HEK293 (cell line): Measurements from ENCODE around the gene REG3G.

Source experiments
- CTCF ChIA-PET: fragments of 350-600 bp; formaldehyde crosslinking; extraction: SDS; loops from one replicate; lab custom pipeline; 2021; ENCODE audit warnings: antibody characterized with exemption; lab: Yijun Ruan, JAX
- POLR2A ChIA-PET: fragments of 300-600 bp; formaldehyde crosslinking; extraction: SDS; loops from one replicate; lab custom pipeline; 2020; ENCODE audit warnings: antibody characterized with exemption, inconsistent platforms; lab: Yijun Ruan, JAX
- H3K27ac ChIP-seq: fragments of 200-500 bp; sonication (Bioruptor generic); 2 replicates; pipeline ENCODE4 v1.5.1; 2014; ENCODE audit warnings: low read depth, low read length, control low read depth, inconsistent platforms; ENCODE audit errors: extremely low read depth
- H3K36me3 ChIP-seq, 2 experiments: fragments of 200-500 bp in 1 of 2; sonication (Bioruptor generic) in 1 of 2; 1 replicate in 1 of 2; 2 replicates in 1 of 2; pipeline ENCODE4 v1.5.1; 2014 to 2017; ENCODE audit warnings: inconsistent platforms in 2 of 2, low read length in 2 of 2; ENCODE audit not compliant: control insufficient read depth in 2 of 2, insufficient read depth in 1 of 2
- H3K4me1 ChIP-seq: fragments of 200-500 bp; sonication (Bioruptor generic); 2 replicates; pipeline ENCODE4 v1.5.1; 2014; ENCODE audit warnings: mild to moderate bottlenecking, low read length, inconsistent platforms; ENCODE audit not compliant: control insufficient read depth, insufficient read depth
- H3K4me3 ChIP-seq: 2 replicates; pipeline ENCODE4 v1.5.1; 2011; ENCODE audit warnings: low read depth, mild to moderate bottlenecking, control low read depth, low read length, moderate library complexity
- H3K9me3 ChIP-seq: fragments of 200-500 bp; sonication (Bioruptor generic); 2 replicates; pipeline ENCODE4 v1.5.1; 2014; ENCODE audit warnings: low read depth, low read length, inconsistent platforms; ENCODE audit not compliant: control insufficient read depth, insufficient read depth
- BCL11A ChIP-seq: fragments of 450-650 bp; formaldehyde crosslinking; IDR thresholded peaks from 2 replicates; pipeline ENCODE4 v1.5.1; 2016; ENCODE audit warnings: low read depth, missing biosample characterization, missing genetic modification characterization
- OSR2 ChIP-seq: fragments of 450-650 bp; formaldehyde crosslinking; IDR thresholded peaks from 2 replicates; pipeline ENCODE4 v1.5.1; 2016; ENCODE audit warnings: missing biosample characterization, missing genetic modification characterization
- PBX3 ChIP-seq: sonication (generic); formaldehyde crosslinking; IDR thresholded peaks from 2 replicates; pipeline ENCODE4 v1.8.1; 2022; ENCODE audit warnings: mild to moderate bottlenecking, moderate library complexity, missing genetic modification reagents
- PRDM4 ChIP-seq: fragments of 450-650 bp; formaldehyde crosslinking; IDR thresholded peaks from 2 replicates; pipeline ENCODE4 v1.5.1; 2017; ENCODE audit warnings: missing biosample characterization, missing genetic modification characterization
- SCRT1 ChIP-seq: fragments of 450-650 bp; formaldehyde crosslinking; IDR thresholded peaks from 2 replicates; pipeline ENCODE4 v1.5.1; 2016; ENCODE audit warnings: missing biosample characterization, missing genetic modification characterization, borderline replicate concordance
- TSHZ1 ChIP-seq: fragments of 450-650 bp; formaldehyde crosslinking; IDR thresholded peaks from 2 replicates; pipeline ENCODE4 v1.5.1; 2016; ENCODE audit warnings: missing biosample characterization, missing genetic modification characterization, borderline replicate concordance
- YY2 ChIP-seq: fragments of 450-650 bp; formaldehyde crosslinking; IDR thresholded peaks from 2 replicates; pipeline ENCODE4 v1.5.1; 2016; ENCODE audit warnings: missing biosample characterization, missing genetic modification characterization
- ZBTB21 ChIP-seq: fragments of 450-650 bp; formaldehyde crosslinking; IDR thresholded peaks from 2 replicates; pipeline ENCODE4 v1.5.1; 2017; ENCODE audit warnings: missing biosample characterization, missing genetic modification characterization
- ZBTB6 ChIP-seq: fragments of 450-650 bp; formaldehyde crosslinking; IDR thresholded peaks from 2 replicates; pipeline ENCODE4 v1.5.1; 2017; ENCODE audit warnings: missing biosample characterization, missing genetic modification characterization
- ZBTB7A ChIP-seq: fragments of 450-650 bp; formaldehyde crosslinking; IDR thresholded peaks from 2 replicates; pipeline ENCODE4 v1.5.1; 2016; ENCODE audit warnings: low read depth, missing biosample characterization, missing genetic modification characterization
- ZFHX2 ChIP-seq: fragments of 450-650 bp; formaldehyde crosslinking; conservative IDR thresholded peaks from 2 replicates; pipeline ENCODE4 v1.5.1; 2016; ENCODE audit warnings: missing biosample characterization, missing genetic modification characterization
- ZFP41 ChIP-seq: fragments of 450-650 bp; formaldehyde crosslinking; IDR thresholded peaks from 2 replicates; pipeline ENCODE4 v1.5.1; 2016; ENCODE audit warnings: missing biosample characterization, missing genetic modification characterization, borderline replicate concordance
- ZNF121 ChIP-seq: fragments of 450-650 bp; formaldehyde crosslinking; IDR thresholded peaks from 2 replicates; pipeline ENCODE4 v1.5.1; 2016; ENCODE audit warnings: missing biosample characterization, missing genetic modification characterization
- ZNF133 ChIP-seq: fragments of 450-650 bp; formaldehyde crosslinking; IDR thresholded peaks from 2 replicates; pipeline ENCODE4 v1.5.1; 2016; ENCODE audit warnings: missing biosample characterization, missing genetic modification characterization
- ZNF221 ChIP-seq: fragments of 450-650 bp; formaldehyde crosslinking; IDR thresholded peaks from 2 replicates; pipeline ENCODE4 v1.5.1; 2017; ENCODE audit warnings: missing biosample characterization, missing genetic modification characterization, borderline replicate concordance
- ZNF426 ChIP-seq: fragments of 450-650 bp; formaldehyde crosslinking; IDR thresholded peaks from 2 replicates; pipeline ENCODE4 v1.5.1; 2017; ENCODE audit warnings: missing biosample characterization, missing genetic modification characterization, mild to moderate bottlenecking, inconsistent platforms, moderate library complexity
- ZNF777 ChIP-seq: fragments of 450-650 bp; formaldehyde crosslinking; IDR thresholded peaks from 2 replicates; pipeline ENCODE4 v1.5.1; 2017; ENCODE audit warnings: missing biosample characterization, missing genetic modification characterization, borderline replicate concordance
- ZSCAN30 ChIP-seq: fragments of 450-650 bp; IDR thresholded peaks from 2 replicates; pipeline ENCODE4 v1.5.1; 2018; ENCODE audit warnings: missing biosample characterization, mild to moderate bottlenecking, missing genetic modification characterization, moderate library complexity
- TF ChIP-seq, protein P1 (sequence below): fragments of 450-650 bp; formaldehyde crosslinking; IDR thresholded peaks from 2 replicates; pipeline ENCODE4 v1.5.1; 2016; ENCODE audit warnings: missing biosample characterization, missing genetic modification characterization

REG3G gene

DNA sequence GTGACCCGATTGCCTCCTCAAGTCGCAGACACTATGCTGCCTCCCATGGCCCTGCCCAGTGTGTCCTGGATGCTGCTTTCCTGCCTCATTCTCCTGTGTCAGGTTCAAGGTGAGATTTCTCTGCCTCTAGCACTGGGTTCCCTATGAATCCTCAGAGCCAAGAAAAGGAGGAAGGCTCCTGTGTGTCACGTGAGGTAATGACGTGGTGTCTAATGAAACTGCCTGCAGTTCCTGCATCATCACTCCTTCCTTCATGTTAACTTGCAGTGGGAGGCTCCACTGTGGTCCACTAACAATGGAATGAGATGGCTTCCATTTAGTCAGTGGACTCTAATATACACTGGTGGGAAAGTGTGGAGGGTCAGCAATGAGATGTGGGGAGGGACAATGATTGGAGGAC is 559 bp downstream of the REG3G start:
- no peak overlapping the region for H3K4me3 ChIP-seq
- no peak for TF ChIP-seq ZNF133 (tag by site-specific recombination)
- TF ChIP-seq YY2 (tag by site-specific recombination): no peak
- no peak for TF ChIP-seq SCRT1 (tag by site-specific recombination)
- no peak for TF ChIP-seq ZNF121
- TF ChIP-seq ZNF777 (tag by site-specific recombination): no peak
- TF ChIP-seq BCL11A (tag by site-specific recombination): no peak
- TF ChIP-seq PBX3: no peak
- TF ChIP-seq ZBTB7A (tag by site-specific recombination): no peak
- no peak for TF ChIP-seq ZFHX2 (tag by site-specific recombination)
- no peak for TF ChIP-seq OSR2 (tag by site-specific recombination)
- TF ChIP-seq ZNF221 (tag by site-specific recombination): no peak
- no peak for TF ChIP-seq PRDM4 (tag by site-specific recombination)
- TF ChIP-seq TSHZ1 (tag by site-specific recombination): no peak
- TF ChIP-seq ZBTB6 (tag by site-specific recombination): no peak
- TF ChIP-seq ZFP41 (tag by site-specific recombination): no peak
- no peak for TF ChIP-seq ZSCAN30
- TF ChIP-seq, protein P1, sequence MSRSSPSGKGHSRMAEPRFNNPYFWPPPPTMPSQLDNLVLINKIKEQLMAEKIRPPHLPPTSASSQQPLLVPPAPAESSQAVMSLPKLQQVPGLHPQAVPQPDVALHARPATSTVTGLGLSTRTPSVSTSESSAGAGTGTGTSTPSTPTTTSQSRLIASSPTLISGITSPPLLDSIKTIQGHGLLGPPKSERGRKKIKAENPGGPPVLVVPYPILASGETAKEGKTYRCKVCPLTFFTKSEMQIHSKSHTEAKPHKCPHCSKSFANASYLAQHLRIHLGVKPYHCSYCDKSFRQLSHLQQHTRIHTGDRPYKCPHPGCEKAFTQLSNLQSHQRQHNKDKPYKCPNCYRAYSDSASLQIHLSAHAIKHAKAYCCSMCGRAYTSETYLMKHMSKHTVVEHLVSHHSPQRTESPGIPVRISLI (tag by site-specific recombination): no peak
- TF ChIP-seq ZBTB21 (tag by site-specific recombination): no peak
- no peak for TF ChIP-seq ZNF426 (tag by site-specific recombination)
- TF ChIP-seq, all 188 proteins: peak for 0
- ChIA-PET CTCF (no interaction called here), POLR2A (no interaction called here)
- Histone ChIP-seq H3K36me3 (no peaks in the 10 kb centered on the region), H3K9me3 (no peaks in the 10 kb centered on the region), H3K27ac (no peak overlapping the region), H3K4me1 (no peaks in the 10 kb centered on the region)
